T-cell (primary cell): ENCODE data around the gene NPAS3. TPM values are rescaled to one million over a fixed set of nuclear protein-coding genes. Genes with fewer than 3 reads are reported as not detected.
A peak's percentile ranks its signal among the peaks of the same experiment; 100 is the strongest.

Experiments used
- ATAC-seq, 4 experiments: fragments of 200-7000 bp in 3 of 4; fragments of 150-1000 bp in 1 of 4; cut with Tn5 transposase; replicated peaks in 1 of 4; 1 replicate in 3 of 4; 2 replicates in 1 of 4; pipeline ENCODE4 v1.10.0; 2021; ENCODE audit warnings: moderate library complexity in 3 of 4, mild to moderate bottlenecking in 2 of 4, moderate number of reproducible peaks in 1 of 4
- CTCF ChIA-PET, 2 donors: fragments of 300-600 bp; sonication (Branson Sonifier 250); formaldehyde crosslinking; loops; one replicate each; lab custom pipeline; 2022; ENCODE audit warnings: antibody characterized with exemption in 2 of 2; lab: Charles Lee
- POLR2A ChIA-PET, 2 donors: fragments of 300-600 bp; sonication (Branson Sonifier 250); formaldehyde crosslinking; loops; one replicate each; lab custom pipeline; 2022; ENCODE audit warnings: antibody characterized with exemption in 2 of 2; lab: Charles Lee
- DNase-seq, 35 experiments: peaks; one replicate each; pipeline versions ENCODE4 v3.0.0 to v3.0.0-alpha.2; 2013 to 2023
- H3K27ac ChIP-seq: one replicate; pipeline ENCODE4 v1.5.1; 2013; ENCODE audit warnings: low read length
- H3K27me3 ChIP-seq, 2 experiments: replicated peaks in 1 of 2; 1 replicate in 1 of 2; 2 replicates in 1 of 2; pipeline versions ENCODE4 v1.6.1 to v1.7.0; 2013; ENCODE audit warnings: low read length in 1 of 2, mixed read lengths in 1 of 2; ENCODE audit not compliant: control insufficient read depth in 2 of 2, insufficient read depth in 2 of 2; ENCODE audit errors: extremely low read depth in 1 of 2
- H3K36me3 ChIP-seq, 2 donors: 1 replicate in 1 of 2; 2 replicates in 1 of 2; pipeline versions ENCODE4 v1.6.1 to v1.7.0; 2013; ENCODE audit warnings: low read length in 1 of 2; ENCODE audit not compliant: control insufficient read depth in 2 of 2, insufficient read depth in 1 of 2; ENCODE audit errors: extremely low read depth in 1 of 2
- H3K4me1 ChIP-seq, 2 experiments: 1 replicate in 1 of 2; 2 replicates in 1 of 2; pipeline versions ENCODE4 v1.6.1 to v1.7.0; 2013; ENCODE audit warnings: low read length in 2 of 2, mixed read lengths in 1 of 2; ENCODE audit not compliant: insufficient read depth in 2 of 2, control insufficient read depth in 1 of 2; ENCODE audit errors: extremely low read depth in 1 of 2
- H3K4me3 ChIP-seq, 2 donors: 1 replicate in 1 of 2; 2 replicates in 1 of 2; pipeline versions ENCODE4 v1.5.1 to v1.7.0; 2013; ENCODE audit warnings: mild to moderate bottlenecking in 2 of 2, low read length in 1 of 2, moderate library complexity in 1 of 2; ENCODE audit not compliant: control insufficient read depth in 1 of 2; ENCODE audit errors: extremely low read depth in 1 of 2
- H3K9me3 ChIP-seq: 2 replicates; pipeline ENCODE4 v1.7.0; 2013
- H3K27ac Mint-ChIP-seq, 2 donors: one replicate each; pipeline ENCODE4 v1.8.0; 2020 to 2021; ENCODE audit warnings: mild to moderate bottlenecking in 2 of 2, mixed read lengths in 2 of 2
- H3K27me3 Mint-ChIP-seq, 2 donors: one replicate each; pipeline ENCODE4 v1.8.0; 2021 to 2022; ENCODE audit warnings: mixed read lengths in 2 of 2
- H3K36me3 Mint-ChIP-seq: one replicate; pipeline ENCODE4 v1.8.0; 2021; ENCODE audit warnings: mixed read lengths
- H3K4me1 Mint-ChIP-seq, 3 donors: one replicate each; pipeline ENCODE4 v1.8.0; 2020 to 2022; ENCODE audit warnings: mixed read lengths in 3 of 3, mild to moderate bottlenecking in 1 of 3
- H3K4me3 Mint-ChIP-seq, 3 donors: one replicate each; pipeline ENCODE4 v1.8.0; 2020 to 2022; ENCODE audit warnings: mild to moderate bottlenecking in 3 of 3, mixed read lengths in 3 of 3, moderate library complexity in 3 of 3
- H3K9me3 Mint-ChIP-seq, 3 donors: one replicate each; pipeline ENCODE4 v1.8.0; 2020 to 2022; ENCODE audit warnings: mixed read lengths in 3 of 3
- WGBS: methylation state at CpG from one replicate; pipeline ENCODE4 v1.1.5; 2013; ENCODE audit warnings: missing lambda C conversion rate; ENCODE audit not compliant: insufficient coverage; 5-methylcytosine and 5-hydroxymethylcytosine counted together
- total RNA-seq, 35 experiments: library from RNA in 6 of 35; stranded (reverse) in 6 of 35; fragments of 120-200 nt in 1 of 35; gene quantifications; one replicate each; pipeline versions ENCODE4 v1.2.1 to v1.2.4 and lab custom pipeline; 2013 to 2026

The NPAS3 gene
- total RNA-seq, 5 donors from 2014 or later (not counting 1 experiment from before 2014, with no cell fraction given), result 0.10 TPM; not detected in 4

DNA sequence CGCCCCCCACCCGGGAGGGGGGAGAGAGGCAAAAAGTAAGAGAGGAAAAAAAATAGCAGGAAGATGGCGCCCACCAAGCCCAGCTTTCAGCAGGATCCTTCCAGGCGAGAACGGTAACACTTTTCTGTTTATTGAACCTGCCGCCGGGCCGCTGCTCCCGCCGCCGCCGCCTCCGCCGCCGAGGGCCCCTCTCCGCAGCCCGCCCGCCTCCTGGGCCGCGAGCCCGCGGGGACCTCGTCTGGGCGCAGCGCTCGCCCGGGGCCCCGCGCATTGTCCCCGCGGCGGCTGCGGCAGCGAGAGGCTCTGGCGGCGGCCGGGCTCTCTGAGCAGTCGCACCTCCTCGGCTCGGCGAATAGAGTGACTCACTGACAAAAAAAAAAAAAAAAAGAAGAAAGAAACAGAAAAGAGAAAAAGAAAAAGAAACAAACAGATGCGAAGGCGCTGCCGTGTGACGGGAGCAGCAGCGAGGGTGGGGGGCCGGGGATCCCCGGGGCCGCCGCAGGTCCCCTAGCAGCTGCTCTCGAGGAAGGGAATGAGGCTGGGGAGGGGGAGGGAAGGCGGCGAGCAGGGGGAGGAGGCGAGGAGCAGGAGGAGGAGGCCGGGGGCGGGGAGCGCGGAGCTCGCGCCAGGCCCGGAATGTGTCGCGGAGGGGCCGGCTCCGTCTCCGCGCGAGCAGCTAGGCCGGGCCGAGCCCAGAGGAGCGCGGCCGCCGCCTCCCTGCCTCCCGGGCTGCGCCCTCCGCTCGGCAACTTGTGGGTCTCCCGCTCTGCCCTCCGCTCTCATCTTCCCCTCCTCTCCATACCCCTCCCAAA is 781 bp downstream of the NPAS3 start:
- Mint-ChIP-seq H3K27me3 (peaks cover 53 to 58% of the 10 kb centered on the region in 2 donors), H3K9me3 (no peaks in the 10 kb centered on the region), H3K36me3 (no peaks in the 10 kb centered on the region), H3K4me3 (peak overlapping the region; percentile 67 to 84 (median 81)), H3K27ac (no peak overlapping the region), H3K4me1 (peaks cover 12 to 18% (median 14%) of the 10 kb centered on the region in 3 donors)
- Histone ChIP-seq H3K36me3 (no peaks in the 10 kb centered on the region), H3K9me3 (no peaks in the 10 kb centered on the region), H3K27me3 (peaks cover 8 to 34% of the 10 kb centered on the region in 2 experiments), H3K27ac (no peak overlapping the region), H3K4me1 (peaks cover 0 to 7% of the 10 kb centered on the region in 2 experiments), H3K4me3 (peak overlapping the region in 1 of 2 donors; percentile 54)
- POLR2A ChIA-PET, result interaction anchor here in 1 of 2 donors (0.7 kb wide), 1 partner anchor 24 kb away, joined by 10 read pairs; no protein-coding TSS in a partner anchor
- DNase-seq (peak in 1 of 35 experiments; percentile 17), ATAC-seq (peak in 3 of 4 experiments; percentile 12 to 57 (median 25))
- WGBS, result under 1% methylated on average over 51 of the region's 80 CpGs
- CTCF ChIA-PET, result no interaction called here

DNA sequence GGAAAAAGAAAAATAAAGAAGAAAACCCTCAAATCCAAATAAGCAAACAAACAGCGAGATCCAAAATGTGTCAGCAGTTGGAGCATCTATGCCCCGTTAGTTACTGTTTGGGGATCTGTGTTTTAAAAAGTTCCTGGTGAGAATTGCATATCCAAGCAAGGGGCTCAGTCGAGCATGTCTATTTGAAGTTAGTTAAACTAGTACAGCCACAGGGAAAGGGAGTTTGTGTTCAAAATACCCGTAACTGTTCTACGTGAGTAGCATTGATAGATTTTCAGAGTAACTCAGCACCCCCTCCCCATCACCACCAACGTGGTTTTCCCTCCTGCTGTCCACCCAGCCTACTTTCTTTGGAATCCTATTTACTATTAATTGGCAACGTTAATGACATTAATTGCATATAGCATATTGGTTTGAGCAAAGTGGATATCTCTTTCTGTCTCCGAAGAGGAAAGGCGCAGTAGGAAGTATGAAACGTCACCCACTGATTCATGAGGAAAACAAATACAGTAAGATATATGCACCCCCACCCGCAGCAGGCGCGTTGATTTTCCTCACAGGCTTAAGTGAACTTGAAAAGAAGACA is 1.5 kb downstream of the NPAS3 start:
- peaks cover 50 to 61% of the 10 kb centered on the region in 2 donors for H3K27me3 Mint-ChIP-seq
- peaks cover 11 to 16% (median 12%) of the 10 kb centered on the region in 3 donors for H3K4me1 Mint-ChIP-seq
- H3K4me1 ChIP-seq, result peaks cover 0 to 7% of the 10 kb centered on the region in 2 experiments
- H3K27me3 ChIP-seq, result peaks cover 8 to 30% of the 10 kb centered on the region in 2 experiments
- H3K4me3 Mint-ChIP-seq, result peak overlapping the region; percentile 67 to 84 (median 81)
- CTCF ChIA-PET, result no interaction called here
- no peaks in the 10 kb centered on the region for H3K9me3 Mint-ChIP-seq
- H3K36me3 Mint-ChIP-seq, result no peaks in the 10 kb centered on the region
- no peaks in the 10 kb centered on the region for H3K36me3 ChIP-seq
- 0% methylated on average over 1 of the region's 13 CpGs for WGBS
- DNase-seq (no peak), ATAC-seq (no peak)
- POLR2A ChIA-PET, result interaction anchor here in 1 of 2 donors (0.7 kb wide), 1 partner anchor 23 kb away, joined by 10 read pairs; no protein-coding TSS in a partner anchor
- no peak overlapping the region for H3K27ac ChIP-seq
- no peak overlapping the region for H3K4me3 ChIP-seq
- H3K27ac Mint-ChIP-seq, result no peak overlapping the region
- no peaks in the 10 kb centered on the region for H3K9me3 ChIP-seq

DNA sequence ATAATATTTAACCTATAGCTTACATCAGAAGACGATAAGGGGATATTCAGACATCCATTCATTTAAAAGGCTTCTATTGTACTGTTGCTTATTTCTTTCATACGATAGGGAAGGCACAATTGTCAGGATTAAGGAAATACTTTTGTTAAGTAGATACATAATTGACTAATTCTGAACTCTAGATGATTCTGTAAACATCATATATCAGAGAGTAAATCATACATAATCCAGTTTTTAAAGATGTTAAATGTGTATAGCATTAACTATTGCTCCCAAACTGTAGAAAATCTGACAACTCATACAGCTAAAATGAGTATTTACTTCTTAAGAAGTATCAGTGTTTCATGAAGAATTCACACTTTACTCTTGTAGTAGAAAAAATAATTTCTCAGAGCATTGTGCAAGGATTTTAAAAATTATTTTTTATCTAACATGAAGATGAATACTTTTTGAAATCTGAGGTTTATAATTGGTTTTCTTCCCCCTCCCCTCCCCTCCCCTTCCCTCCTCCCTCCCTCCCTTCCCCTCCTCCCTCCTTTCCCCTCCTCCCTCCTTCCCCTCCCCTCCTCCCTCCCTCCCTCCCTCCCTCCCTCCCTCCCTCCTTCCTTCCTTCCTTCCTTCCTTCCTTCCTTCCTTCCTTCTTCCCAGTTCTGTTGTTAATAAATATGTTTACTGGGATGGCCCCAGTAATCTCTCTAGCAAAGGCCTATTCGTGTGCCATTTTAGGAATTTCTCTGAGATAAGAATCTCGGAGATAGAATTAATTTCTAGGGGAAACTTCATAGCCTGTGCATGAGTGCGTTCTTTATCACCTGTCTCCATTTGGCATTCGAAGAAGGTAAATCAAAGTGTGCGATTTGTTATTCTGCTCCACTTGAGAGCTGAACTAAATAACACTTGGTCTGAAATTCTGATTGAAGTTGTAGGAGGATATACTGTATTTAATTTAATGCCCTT is 2.3 kb downstream of the NPAS3 start:
- no peaks in the 10 kb centered on the region for H3K36me3 Mint-ChIP-seq
- Histone ChIP-seq H3K4me3 (no peak overlapping the region), H3K4me1 (peaks cover 0 to 7% of the 10 kb centered on the region in 2 experiments), H3K36me3 (no peaks in the 10 kb centered on the region), H3K9me3 (no peaks in the 10 kb centered on the region), H3K27me3 (peaks cover 5 to 29% of the 10 kb centered on the region in 2 experiments), H3K27ac (no peak overlapping the region)
- peaks cover 11 to 13% (median 12%) of the 10 kb centered on the region in 3 donors for H3K4me1 Mint-ChIP-seq
- peak overlapping the region in 2 of 3 donors; percentile 67 to 84 for H3K4me3 Mint-ChIP-seq
- DNase-seq (no peak), ATAC-seq (no peak)
- ChIA-PET CTCF (no interaction called here), POLR2A (no interaction called here)
- H3K9me3 Mint-ChIP-seq, result no peaks in the 10 kb centered on the region
- peaks cover 47 to 57% of the 10 kb centered on the region in 2 donors for H3K27me3 Mint-ChIP-seq
- H3K27ac Mint-ChIP-seq, result no peak overlapping the region
- WGBS, result 93% methylated on average over 5 of the region's 7 CpGs

DNA sequence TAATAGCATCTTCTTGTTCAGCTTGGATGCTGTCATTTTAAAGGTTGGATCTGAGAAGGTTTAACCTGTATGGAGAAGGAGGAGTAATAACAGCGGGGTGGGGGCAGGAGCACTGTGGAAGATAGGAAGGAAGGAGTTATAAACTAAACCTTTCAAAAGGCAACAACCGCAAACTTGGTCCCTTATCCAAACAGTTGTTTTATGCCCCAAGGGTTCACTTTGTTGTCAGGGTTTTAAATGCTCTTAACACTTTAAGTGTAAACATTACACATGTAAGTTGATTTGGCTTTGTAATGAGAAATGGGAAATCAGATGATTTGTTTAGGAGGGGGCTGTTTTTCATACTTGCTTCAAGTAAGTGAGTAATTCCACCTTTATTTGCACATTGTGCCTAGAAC is 3.0 kb downstream of the NPAS3 start:
- Histone ChIP-seq H3K27ac (no peak overlapping the region), H3K27me3 (peaks cover 1 to 27% of the 10 kb centered on the region in 2 experiments), H3K4me1 (peaks cover 0 to 7% of the 10 kb centered on the region in 2 experiments), H3K4me3 (no peak overlapping the region), H3K9me3 (no peaks in the 10 kb centered on the region), H3K36me3 (no peaks in the 10 kb centered on the region)
- ATAC-seq (no peak), DNase-seq (no peak)
- no peak overlapping the region for H3K4me3 Mint-ChIP-seq
- no peak overlapping the region for H3K27ac Mint-ChIP-seq
- 100% methylated on average over 1 of the region's 2 CpGs for WGBS
- H3K4me1 Mint-ChIP-seq, result peaks cover 11 to 13% (median 12%) of the 10 kb centered on the region in 3 donors
- ChIA-PET CTCF (interaction anchor here in 1 of 2 donors (0.6 kb wide), 1 partner anchor 12 kb away, joined by 3 read pairs; no protein-coding TSS in a partner anchor), POLR2A (no interaction called here)
- H3K36me3 Mint-ChIP-seq, result no peaks in the 10 kb centered on the region
- H3K27me3 Mint-ChIP-seq, result peaks cover 41 to 51% of the 10 kb centered on the region in 2 donors
- no peaks in the 10 kb centered on the region for H3K9me3 Mint-ChIP-seq

DNA sequence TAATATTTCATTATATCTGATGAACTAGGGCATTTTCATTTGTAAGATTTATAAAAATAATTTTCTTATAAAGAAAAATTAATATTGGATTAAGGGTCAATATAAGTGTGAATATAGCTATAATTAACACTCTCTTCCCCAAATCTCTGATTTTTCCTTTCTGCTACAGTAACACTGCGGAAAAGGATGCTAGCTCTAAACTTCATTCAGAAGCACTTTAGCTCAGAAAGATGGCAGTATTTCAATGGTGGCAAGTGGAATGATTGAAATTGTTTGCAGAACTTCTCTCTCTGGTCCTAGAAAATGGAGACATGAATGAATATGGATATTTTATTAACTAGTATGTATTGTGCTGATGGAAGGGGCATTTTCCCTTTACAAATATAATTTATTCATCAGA is 8.4 kb downstream of the NPAS3 start:
- Histone ChIP-seq H3K36me3 (no peaks in the 10 kb centered on the region), H3K4me1 (no peaks in the 10 kb centered on the region), H3K4me3 (no peak overlapping the region), H3K9me3 (no peaks in the 10 kb centered on the region), H3K27me3 (no peaks in the 10 kb centered on the region), H3K27ac (no peak overlapping the region)
- no CpG with 5 or more reads among the region's 1 CpG for WGBS
- ATAC-seq, result no peak
- CTCF ChIA-PET, result no interaction called here
- Mint-ChIP-seq H3K9me3 (no peaks in the 10 kb centered on the region), H3K27me3 (peaks cover 13 to 32% of the 10 kb centered on the region in 2 donors), H3K36me3 (no peaks in the 10 kb centered on the region), H3K27ac (no peak overlapping the region), H3K4me3 (no peak overlapping the region), H3K4me1 (no peaks in the 10 kb centered on the region)
- DNase-seq, result no peak
- POLR2A ChIA-PET, result no interaction called here

DNA sequence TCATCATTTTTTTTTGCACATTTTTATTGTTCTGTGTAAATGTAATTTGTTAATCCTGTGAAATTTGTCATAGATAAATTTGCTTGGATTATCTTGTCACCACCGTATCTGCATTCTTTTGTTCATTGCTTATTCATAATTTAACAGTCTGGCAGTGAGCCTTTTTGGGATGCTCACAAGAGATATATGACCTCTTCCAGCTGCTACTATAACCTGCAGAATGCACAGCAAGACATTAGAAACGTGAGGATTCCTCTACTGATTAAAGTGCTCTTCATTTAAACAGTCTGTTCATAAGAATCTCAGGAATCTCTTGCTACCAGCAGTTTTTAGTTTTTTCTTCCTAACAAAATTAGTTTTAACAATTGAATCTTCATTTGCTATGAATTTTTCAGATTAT is 9.1 kb downstream of the NPAS3 start:
- DNase-seq, result no peak
- POLR2A ChIA-PET, result no interaction called here
- Mint-ChIP-seq H3K36me3 (no peaks in the 10 kb centered on the region), H3K4me3 (no peak overlapping the region), H3K4me1 (no peaks in the 10 kb centered on the region), H3K27ac (no peak overlapping the region), H3K9me3 (no peaks in the 10 kb centered on the region), H3K27me3 (peaks cover 13 to 29% of the 10 kb centered on the region in 2 donors)
- no peak overlapping the region for H3K4me3 ChIP-seq
- H3K27ac ChIP-seq, result no peak overlapping the region
- H3K9me3 ChIP-seq, result no peaks in the 10 kb centered on the region
- CTCF ChIA-PET, result no interaction called here
- no peaks in the 10 kb centered on the region for H3K4me1 ChIP-seq
- WGBS, result 60% methylated on average over 2 of the region's 2 CpGs
- no peaks in the 10 kb centered on the region for H3K36me3 ChIP-seq
- no peak for ATAC-seq
- H3K27me3 ChIP-seq, result no peaks in the 10 kb centered on the region
